PC-3 (cell line): ENCODE measurements around the gene ZNF324. TPM values are rescaled to one million over a fixed set of nuclear protein-coding genes. Genes with fewer than 3 reads are reported as not detected.

ENCODE experiments used
- ATAC-seq: fragments of 200-7000 bp; cut with Tn5 transposase; 2 replicates; pipeline ENCODE4 v1.9.1; 2020; ENCODE audit warnings: mild to moderate bottlenecking, moderate library complexity
- BruUV-seq: library from RNA; stranded (reverse); fragments of 400-500 nt; replicated peaks from 2 replicates; lab custom pipeline; 2021; lab: Mats Ljungman, UMichigan
- CTCF ChIA-PET: fragments of 300-600 bp; sonication (Branson Sonifier 250); formaldehyde crosslinking; loops from one replicate; lab custom pipeline; 2022; ENCODE audit warnings: antibody characterized with exemption; lab: Charles Lee
- POLR2A ChIA-PET: fragments of 300-600 bp; sonication (Branson Sonifier 250); formaldehyde crosslinking; loops from one replicate; lab custom pipeline; 2022; ENCODE audit warnings: antibody characterized with exemption; ENCODE audit not compliant: unreplicated experiment; lab: Charles Lee
- DNase-seq: peaks from one replicate; pipeline ENCODE4 v3.0.0-alpha.2; 2015
- H2AFZ ChIP-seq: fragments of 300-600 bp; sonication (generic); 2 replicates; pipeline ENCODE4 v1.6.0; 2016; ENCODE audit warnings: antibody characterized with exemption, low read length
- H3F3A ChIP-seq: fragments of 300-600 bp; sonication (generic); one replicate; pipeline ENCODE4 v1.6.0; 2017; ENCODE audit warnings: antibody characterized with exemption, low read length, control low read depth, mild to moderate bottlenecking; ENCODE audit not compliant: unreplicated experiment
- H3K27ac ChIP-seq: fragments of 300-600 bp; sonication (generic); 2 replicates; pipeline ENCODE4 v1.5.1; 2016; ENCODE audit warnings: mild to moderate bottlenecking, low read length
- H3K27me3 ChIP-seq: fragments of 300-600 bp; sonication (generic); 2 replicates; pipeline ENCODE4 v1.6.1; 2016; ENCODE audit warnings: low read length, mixed read lengths
- H3K36me3 ChIP-seq: fragments of 300-600 bp; sonication (generic); 2 replicates; pipeline ENCODE4 v1.6.1; 2016; ENCODE audit warnings: low read depth, mixed run types, low read length, mixed read lengths
- H3K4me1 ChIP-seq: fragments of 300-600 bp; sonication (generic); 2 replicates; pipeline ENCODE4 v1.5.1; 2016; ENCODE audit warnings: low read length; ENCODE audit not compliant: insufficient read depth
- H3K4me2 ChIP-seq: fragments of 300-600 bp; sonication (generic); 2 replicates; pipeline ENCODE4 v1.6.0; 2016; ENCODE audit warnings: low read length
- H3K4me3 ChIP-seq: fragments of 300-600 bp; sonication (generic); 2 replicates; pipeline ENCODE4 v1.5.1; 2016; ENCODE audit warnings: mild to moderate bottlenecking, low read length, mixed read lengths
- H3K79me2 ChIP-seq: fragments of 300-600 bp; sonication (generic); 2 replicates; pipeline ENCODE4 v1.6.1; 2017; ENCODE audit warnings: low read length, mixed read lengths
- H3K9ac ChIP-seq: fragments of 300-600 bp; sonication (generic); 2 replicates; pipeline ENCODE4 v1.6.0; 2016; ENCODE audit warnings: mild to moderate bottlenecking, low read length
- H3K9me2 ChIP-seq: fragments of 300-600 bp; sonication (generic); replicated peaks from 2 replicates; pipeline ENCODE4 v1.6.1; 2016; ENCODE audit warnings: mixed run types, low read length, mixed read lengths
- H3K9me3 ChIP-seq: fragments of 300-600 bp; sonication (generic); 2 replicates; pipeline ENCODE4 v1.6.1; 2016; ENCODE audit warnings: low read length, mixed read lengths
- H4K20me1 ChIP-seq: fragments of 300-600 bp; sonication (generic); 2 replicates; pipeline ENCODE4 v1.6.1; 2016; ENCODE audit warnings: low read length, mixed read lengths
- CTCF ChIP-seq: fragments of 300-600 bp; sonication (generic); conservative IDR thresholded peaks from 2 replicates; pipeline ENCODE4 v1.5.1; 2017; ENCODE audit warnings: antibody characterized with exemption, low read depth, mild to moderate bottlenecking, low read length
- EZH2 ChIP-seq: fragments of 300-600 bp; sonication (generic); IDR thresholded peaks from one replicate; pipeline ENCODE4 v1.6.1; 2017; ENCODE audit warnings: antibody characterized with exemption, mild to moderate bottlenecking, low read length; ENCODE audit not compliant: unreplicated experiment
- EZH2phosphoT487 ChIP-seq: fragments of 300-600 bp; sonication (generic); IDR thresholded peaks from 2 replicates; pipeline ENCODE4 v1.6.1; 2018; ENCODE audit warnings: mild to moderate bottlenecking, antibody characterized with exemption, low read length, borderline replicate concordance
- intact Hi-C: fragments of 100-400 bp; cut with micrococcal nuclease; formaldehyde crosslinking; loops from 2 replicates; pipeline ENCODE4 v1.9.0; 2023
- total RNA-seq: library from RNA; depleted of rRNA; stranded (reverse); fragments of >200 nt; gene quantifications from 2 replicates; pipeline ENCODE4 v1.2.3, GENCODE V29; 2014

ZNF324 gene
- total RNA-seq, 1 experiment from 2014 or later, result 15.9 TPM

GRCh38 chr19:58474997-58475713 is 8.3 kb downstream of the ZNF324 start:
- Histone ChIP-seq H3K4me2 (peak overlapping the region; percentile 93), H3K27ac (peak overlapping the region; percentile 48), H3K9me3 (no peaks in the 10 kb centered on the region), H3K4me1 (peaks cover 20% of the 10 kb centered on the region), H3K79me2 (no peaks in the 10 kb centered on the region), H3K27me3 (no peaks in the 10 kb centered on the region), H3K9me2 (no peaks in the 10 kb centered on the region), H3F3A (no peaks in the 10 kb centered on the region), H4K20me1 (no peaks in the 10 kb centered on the region), H2AFZ (peak overlapping the region; percentile 86), H3K9ac (peak overlapping the region; percentile 78), H3K4me3 (peak overlapping the region; percentile 72), H3K36me3 (no peaks in the 10 kb centered on the region)
- DNase-seq (no peak), ATAC-seq (peak; percentile 3; the same call in 1 of the 2 replicates)
- TF ChIP-seq EZH2, result no peak
- no peak for TF ChIP-seq EZH2phosphoT487
- BruUV-seq, result TSS peak; percentile 45
- ChIA-PET CTCF (no interaction called here), POLR2A (no interaction called here)
- intact Hi-C loops, result no loop called here

GRCh38 chr19:58475714-58476497 is 9.0 kb downstream of the ZNF324 start, which contains the start of gene ZNF446:
ZNF446 (plus strand) TSS chr19:58476352; CDS start chr19:58477219, 867 bp downstream.
- no peaks in the 10 kb centered on the region for H3F3A ChIP-seq
- no TSS peak for BruUV-seq
- ATAC-seq (peak; percentile 82), DNase-seq (peak; percentile 98)
- no peaks in the 10 kb centered on the region for H3K79me2 ChIP-seq
- H3K4me1 ChIP-seq, result peaks cover 20% of the 10 kb centered on the region
- H4K20me1 ChIP-seq, result no peaks in the 10 kb centered on the region
- H3K27me3 ChIP-seq, result no peaks in the 10 kb centered on the region
- ChIA-PET POLR2A (interaction anchor here (0.5 kb wide), 1 partner anchor 12 kb away, joined by 9 read pairs; no protein-coding TSS in a partner anchor), CTCF (no interaction called here)
- H3K4me2 ChIP-seq, result peak within 1 kb of the TSS; percentile 93
- intact Hi-C loops, result no loop called here
- H3K27ac ChIP-seq, result peak within 1 kb of the TSS; percentile 48
- H3K36me3 ChIP-seq, result no peaks in the 10 kb centered on the region
- H3K4me3 ChIP-seq, result peak within 1 kb of the TSS; percentile 72
- H3K9me3 ChIP-seq, result no peaks in the 10 kb centered on the region
- peak within 1 kb of the TSS; percentile 78 for H3K9ac ChIP-seq
- no peaks in the 10 kb centered on the region for H3K9me2 ChIP-seq
- H2AFZ ChIP-seq, result peak within 1 kb of the TSS; percentile 86
- TF ChIP-seq EZH2phosphoT487 (no peak), CTCF (no peak), EZH2 (no peak)

GRCh38 chr19:58476498-58477015 is 9.7 kb downstream of the ZNF324 start:
- ChIA-PET CTCF (no interaction called here), POLR2A (interaction anchor here (0.6 kb wide), 1 partner anchor 89 kb away, joined by 4 read pairs; no protein-coding TSS in a partner anchor)
- Histone ChIP-seq H3K4me2 (peak overlapping the region; percentile 93), H3K4me3 (peak overlapping the region; percentile 72), H3K4me1 (peaks cover 20% of the 10 kb centered on the region), H3K36me3 (no peaks in the 10 kb centered on the region), H2AFZ (peak overlapping the region; percentile 86), H3K9me2 (no peaks in the 10 kb centered on the region), H3K27ac (peak overlapping the region; percentile 48), H3F3A (no peaks in the 10 kb centered on the region), H4K20me1 (no peaks in the 10 kb centered on the region), H3K9me3 (no peaks in the 10 kb centered on the region), H3K79me2 (no peaks in the 10 kb centered on the region), H3K27me3 (no peaks in the 10 kb centered on the region), H3K9ac (peak overlapping the region; percentile 78)
- BruUV-seq, result TSS peak; percentile 16
- no peak for TF ChIP-seq CTCF
- TF ChIP-seq EZH2, result no peak
- TF ChIP-seq EZH2phosphoT487, result no peak
- DNase-seq (no peak), ATAC-seq (no peak)
- intact Hi-C loops, result no loop called here
